Measurements from ENCODE around the gene SDK1. TPM values are rescaled to one million over a fixed set of nuclear protein-coding genes. Genes with fewer than 3 reads are reported as not detected.

The SDK1 gene
- total and polyA plus RNA-seq, 7 donors: 0.31 to 2.4 (median 1.3) TPM

- no peak for DNase-seq
- WGBS, 3 donors: 94 to 97% (median 96%) methylated on average over 15 of the region's 15 CpGs
- Histone ChIP-seq H3K27ac (no peak overlapping the region), H3K36me3 (ENCODE audit: insufficient read depth in 1 of 2, low read depth in 1 of 2) (no peaks in the 10 kb centered on the region), H3K27me3 (ENCODE audit: insufficient read depth in 3 of 3, low read length in 2 of 3) (no peaks in the 10 kb centered on the region), H3K4me1 (no peaks in the 10 kb centered on the region), H3K9me3 (no peaks in the 10 kb centered on the region), H3K4me3 (no peak overlapping the region)
- ATAC-seq: no peak
- TF ChIP-seq CTCF (IDR thresholded peaks at IDR 0.05): no peak
- intact Hi-C loops (cut with DNase I): no loop called here
These were observed 179.1 kb downstream of the SDK1 start for GRCh38 chr7:3480197-3480596.

- intact Hi-C loops (cut with DNase I): no loop called here
- 69 to 78% (median 72%) methylated on average over 4 of the region's 4 CpGs for WGBS, 3 donors
- Histone ChIP-seq H3K27me3 (ENCODE audit: insufficient read depth in 3 of 3, low read length in 2 of 3) (no peaks in the 10 kb centered on the region), H3K4me3 (no peak overlapping the region), H3K9me3 (no peaks in the 10 kb centered on the region), H3K36me3 (ENCODE audit: insufficient read depth in 1 of 2, low read depth in 1 of 2) (no peaks in the 10 kb centered on the region), H3K27ac (no peak overlapping the region), H3K4me1 (no peaks in the 10 kb centered on the region)
- TF ChIP-seq CTCF (IDR thresholded peaks at IDR 0.05): no peak
- DNase-seq (no peak), ATAC-seq (no peak)
These were observed 180.4 kb downstream of the SDK1 start for GRCh38 chr7:3481435-3481834.

GRCh38 chr7:3482147-3482921 is 181.3 kb downstream of the SDK1 start:
- ATAC-seq (no peak), DNase-seq (no peak)
- 63 to 71% (median 64%) methylated on average over 13 of the region's 13 CpGs for WGBS, 3 donors
- Histone ChIP-seq H3K4me3 (no peak overlapping the region), H3K27ac (no peak overlapping the region), H3K36me3 (ENCODE audit: insufficient read depth in 1 of 2, low read depth in 1 of 2) (no peaks in the 10 kb centered on the region), H3K4me1 (no peaks in the 10 kb centered on the region), H3K9me3 (no peaks in the 10 kb centered on the region), H3K27me3 (ENCODE audit: insufficient read depth in 3 of 3, low read length in 2 of 3) (no peaks in the 10 kb centered on the region)
- intact Hi-C loops (cut with DNase I): no loop called here
- peak; percentile 27 for TF ChIP-seq CTCF (IDR thresholded peaks at IDR 0.05)

- no peaks in the 10 kb centered on the region for H3K36me3 ChIP-seq (ENCODE audit: insufficient read depth in 1 of 2, low read depth in 1 of 2)
- ATAC-seq (no peak), DNase-seq (no peak)
- intact Hi-C loops (cut with DNase I): no loop called here
- 87 to 91% (median 91%) methylated on average over 4 of the region's 4 CpGs for WGBS, 3 donors
- no peaks in the 10 kb centered on the region for H3K27me3 ChIP-seq (ENCODE audit: insufficient read depth in 3 of 3, low read length in 2 of 3)
- H3K4me1 ChIP-seq: no peaks in the 10 kb centered on the region
- H3K4me3 ChIP-seq: no peak overlapping the region
- no peak overlapping the region for H3K27ac ChIP-seq
- no peak for TF ChIP-seq CTCF (IDR thresholded peaks at IDR 0.05)
- no peaks in the 10 kb centered on the region for H3K9me3 ChIP-seq
These were observed 185.8 kb downstream of the SDK1 start for GRCh38 chr7:3486841-3487240.

GRCh38 chr7:3488829-3489228 is 187.8 kb downstream of the SDK1 start:
- ATAC-seq (no peak), DNase-seq (no peak)
- no peaks in the 10 kb centered on the region for H3K4me1 ChIP-seq
- no peak overlapping the region for H3K4me3 ChIP-seq
- no peaks in the 10 kb centered on the region for H3K36me3 ChIP-seq (ENCODE audit: insufficient read depth in 1 of 2, low read depth in 1 of 2)
- H3K27ac ChIP-seq: no peak overlapping the region
- H3K27me3 ChIP-seq (ENCODE audit: insufficient read depth in 3 of 3, low read length in 2 of 3): no peaks in the 10 kb centered on the region
- no peaks in the 10 kb centered on the region for H3K9me3 ChIP-seq
- no peak for TF ChIP-seq CTCF (IDR thresholded peaks at IDR 0.05)
- intact Hi-C loops (cut with DNase I): no loop called here
- WGBS, 3 donors: 61 to 68% (median 62%) methylated on average over 3 of the region's 3 CpGs

All from psoas muscle (tissue), 8 donors.